ENCODE measurements around the gene SLAMF9. TPM values are rescaled to one million over a fixed set of nuclear protein-coding genes. Genes with fewer than 3 reads are reported as not detected.
A peak's percentile ranks its signal among the peaks of the same experiment; 100 is the strongest.

The SLAMF9 gene
- total RNA-seq, 1 experiment from 2014 or later, result not detected

DNA sequence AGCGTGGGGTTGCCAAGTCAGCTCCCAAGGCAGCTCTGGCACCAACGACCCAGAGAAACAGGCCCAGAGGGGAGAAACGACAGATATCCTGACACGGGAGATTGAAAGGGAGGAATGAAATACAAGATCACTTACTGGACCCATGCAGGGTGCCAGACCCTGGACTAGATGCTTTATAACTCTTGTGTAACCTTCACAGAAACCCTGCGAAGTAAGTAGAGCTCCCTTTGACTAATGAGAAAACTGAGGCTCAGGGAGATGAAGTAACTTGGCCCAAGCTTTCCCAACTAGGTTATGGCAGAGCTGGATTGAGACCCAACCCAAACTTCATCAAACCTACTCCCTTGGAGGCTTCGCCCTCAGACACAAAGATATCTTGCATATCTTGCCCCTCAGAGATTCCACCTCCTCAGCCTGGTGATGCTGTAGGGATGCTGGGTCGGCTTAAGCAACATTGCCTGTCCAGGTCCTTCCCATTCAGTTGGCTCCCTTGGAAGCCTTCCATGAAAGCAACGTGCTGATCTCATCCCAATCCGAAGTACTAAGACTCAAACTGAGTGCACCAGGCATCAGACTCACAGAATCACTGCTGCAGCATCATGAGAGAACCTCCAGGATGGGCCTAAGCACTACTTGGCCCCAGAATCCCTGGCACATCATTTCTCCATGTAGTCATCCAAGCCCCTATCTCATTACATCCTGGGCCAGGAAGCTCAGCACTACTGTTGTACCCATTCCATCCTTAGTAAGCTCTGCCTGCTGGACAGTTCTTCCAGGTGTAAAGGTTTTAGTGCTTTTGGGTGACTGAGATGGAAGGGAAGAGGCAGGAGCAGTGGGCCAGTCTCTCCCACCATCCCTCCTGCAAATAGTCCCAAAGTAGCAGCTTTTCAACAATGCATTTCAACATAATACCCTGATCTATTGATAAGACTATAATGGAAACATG, 7.5 kb downstream of the SLAMF9 start:
- ATAC-seq, result 0 out of 2 replicates have a peak, but pooled peaks have one; percentile 1
- no peak for DNase-seq (ENCODE audit: low read depth, low spot score)
- H3K9ac ChIP-seq (ENCODE audit: low read length), result peak overlapping the region; percentile 60
- H3K4me1 ChIP-seq (ENCODE audit: control insufficient read depth in 1 of 2, insufficient read depth in 2 of 2, low read length in 2 of 2), result peaks cover 14 to 25% of the 10 kb centered on the region in 2 experiments
- intact Hi-C loops (cut with micrococcal nuclease), result no loop called here
- peak overlapping the region; percentile 91 for H3K4me2 ChIP-seq (ENCODE audit: low read length)
- no peak for TF ChIP-seq JUND (IDR thresholded peaks at IDR 0.05)
- TF ChIP-seq EZH2 (IDR thresholded peaks at IDR 0.05), result no peak
- no peak for TF ChIP-seq CEBPB (IDR thresholded peaks at IDR 0.05; ENCODE audit: low read depth)
- TF ChIP-seq ZFX (IDR thresholded peaks at IDR 0.05), result no peak
- TF ChIP-seq SIN3A (IDR thresholded peaks at IDR 0.05; ENCODE audit: low read depth), result no peak
- TF ChIP-seq YY1 (IDR thresholded peaks at IDR 0.05; ENCODE audit: extremely low read depth, insufficient replicate concordance, low read depth, low read length), result no peak
- CTCF ChIA-PET, result interaction anchor here (0.7 to 2.2 kb wide), 8 partner anchors 9 to 815 kb away, joined by 3 to 40 read pairs (median 3); no protein-coding TSS in a partner anchor
- H4K20me1 ChIP-seq (ENCODE audit: insufficient read depth), result no peaks in the 10 kb centered on the region
- no peak overlapping the region for H2AFZ ChIP-seq (ENCODE audit: low read depth, low read length, poor library complexity, severe bottlenecking)
- H3K27ac ChIP-seq (ENCODE audit: low read depth, low read length), result peak overlapping the region; percentile 64
- H3K9me2 ChIP-seq (ENCODE audit: insufficient read depth), result no peaks in the 10 kb centered on the region
- POLR2A ChIA-PET, result no interaction called here
- RAD21 ChIA-PET (ENCODE audit: low non-redundant PET in 1 of 2, low total read pairs in 2 of 2, uncharacterized antibody in 2 of 2, unreplicated experiment in 2 of 2), result interaction anchor here (1.8 to 2.0 kb wide), 2 partner anchors 61 kb away, joined by 5 read pairs; no protein-coding TSS in a partner anchor
- H3K9me3 ChIP-seq (ENCODE audit: control insufficient read depth in 1 of 2, insufficient read depth in 1 of 2, low read depth in 1 of 2, low read length in 2 of 2), result no peaks in the 10 kb centered on the region
- H3K4me3 ChIP-seq (replicated peaks in 1 of 2; ENCODE audit: low read depth in 1 of 2, low read length in 2 of 2), result peak overlapping the region; percentile 54 to 63
- H3K79me2 ChIP-seq (ENCODE audit: insufficient read depth, low read length), result no peaks in the 10 kb centered on the region
- BruUV-seq (replicated peaks), result no TSS peak
- no peaks in the 10 kb centered on the region for H3K36me3 ChIP-seq (ENCODE audit: control insufficient read depth in 1 of 2, insufficient read depth in 2 of 2, low read length in 2 of 2)
- no peaks in the 10 kb centered on the region for H3K27me3 ChIP-seq (ENCODE audit: insufficient read depth, low read length)

DNA sequence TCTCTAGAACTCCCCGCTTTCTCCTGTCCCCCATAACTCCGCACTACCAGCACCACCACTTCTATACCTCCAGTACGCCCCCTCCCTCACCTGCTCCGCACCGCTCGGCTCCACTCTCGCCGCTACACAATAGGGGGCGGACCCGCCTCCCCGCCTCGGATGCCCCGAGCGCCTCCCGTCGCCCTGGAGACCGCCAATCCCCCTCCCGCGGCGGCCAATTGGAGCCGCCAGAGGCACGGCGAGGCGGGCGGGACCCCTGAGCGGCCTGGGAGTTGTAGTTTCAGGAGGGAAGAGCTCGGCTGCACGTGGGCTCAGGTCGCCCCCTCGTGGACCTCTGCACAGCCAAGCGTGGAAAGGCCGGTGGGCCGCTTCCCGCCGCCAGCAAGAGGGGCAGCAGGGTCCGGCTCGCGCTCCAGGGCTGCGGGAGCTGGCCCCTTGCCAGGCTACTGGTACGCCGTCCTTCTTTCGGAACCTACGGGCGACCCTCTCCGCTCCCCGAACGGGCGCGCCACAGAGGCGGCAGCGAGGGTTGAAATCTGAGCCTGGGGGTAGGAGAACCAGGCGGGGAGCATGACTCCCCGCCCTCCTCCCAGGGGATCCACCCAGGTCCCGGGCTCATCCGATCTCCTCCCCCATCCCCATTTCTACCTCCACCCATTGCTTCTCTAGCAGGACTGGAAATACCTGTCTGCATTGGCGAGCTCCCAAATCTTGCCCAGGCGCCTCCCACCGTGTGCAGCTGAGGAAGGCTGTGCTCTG, 8.4 kb downstream of the SLAMF9 start, which contains the start of gene IGSF9:
IGSF9 (minus strand) TSS at position 131 of the 759 bp plus-strand sequence. CDS start 2,159 bp downstream, outside the sequence.
- H2AFZ ChIP-seq (ENCODE audit: low read depth, low read length, poor library complexity, severe bottlenecking), result peak within 1 kb of the TSS; percentile 3
- peak within 1 kb of the TSS; percentile 60 for H3K9ac ChIP-seq (ENCODE audit: low read length)
- H3K4me2 ChIP-seq (ENCODE audit: low read length), result peak within 1 kb of the TSS; percentile 91
- peak within 1 kb of the TSS; percentile 54 to 63 for H3K4me3 ChIP-seq (replicated peaks in 1 of 2; ENCODE audit: low read depth in 1 of 2, low read length in 2 of 2)
- peak within 1 kb of the TSS; percentile 64 for H3K27ac ChIP-seq (ENCODE audit: low read depth, low read length)
- H3K4me1 ChIP-seq (ENCODE audit: control insufficient read depth in 1 of 2, insufficient read depth in 2 of 2, low read length in 2 of 2), result peaks cover 14 to 25% of the 10 kb centered on the region in 2 experiments
- POLR2A ChIA-PET, result no interaction called here
- ATAC-seq, result peak; percentile 94
- H3K9me2 ChIP-seq (ENCODE audit: insufficient read depth), result no peaks in the 10 kb centered on the region
- RAD21 ChIA-PET (ENCODE audit: low non-redundant PET in 1 of 2, low total read pairs in 2 of 2, uncharacterized antibody in 2 of 2, unreplicated experiment in 2 of 2), result interaction anchor here (1.8 to 2.0 kb wide), 2 partner anchors 62 kb away, joined by 5 read pairs; no protein-coding TSS in a partner anchor
- H3K36me3 ChIP-seq (ENCODE audit: control insufficient read depth in 1 of 2, insufficient read depth in 2 of 2, low read length in 2 of 2), result no peaks in the 10 kb centered on the region
- CTCF ChIA-PET, result interaction anchor here (0.7 to 2.2 kb wide), 8 partner anchors 10 to 814 kb away, joined by 3 to 40 read pairs (median 3); no protein-coding TSS in a partner anchor
- intact Hi-C loops (cut with micrococcal nuclease), result no loop called here
- H3K27me3 ChIP-seq (ENCODE audit: insufficient read depth, low read length), result no peaks in the 10 kb centered on the region
- DNase-seq (ENCODE audit: low read depth, low spot score), result peak; percentile 78
- H3K9me3 ChIP-seq (ENCODE audit: control insufficient read depth in 1 of 2, insufficient read depth in 1 of 2, low read depth in 1 of 2, low read length in 2 of 2), result no peaks in the 10 kb centered on the region
- H3K79me2 ChIP-seq (ENCODE audit: insufficient read depth, low read length), result no peaks in the 10 kb centered on the region
- no peaks in the 10 kb centered on the region for H4K20me1 ChIP-seq (ENCODE audit: insufficient read depth)
- BruUV-seq (replicated peaks), result no TSS peak
- TF ChIP-seq, protein P1, sequence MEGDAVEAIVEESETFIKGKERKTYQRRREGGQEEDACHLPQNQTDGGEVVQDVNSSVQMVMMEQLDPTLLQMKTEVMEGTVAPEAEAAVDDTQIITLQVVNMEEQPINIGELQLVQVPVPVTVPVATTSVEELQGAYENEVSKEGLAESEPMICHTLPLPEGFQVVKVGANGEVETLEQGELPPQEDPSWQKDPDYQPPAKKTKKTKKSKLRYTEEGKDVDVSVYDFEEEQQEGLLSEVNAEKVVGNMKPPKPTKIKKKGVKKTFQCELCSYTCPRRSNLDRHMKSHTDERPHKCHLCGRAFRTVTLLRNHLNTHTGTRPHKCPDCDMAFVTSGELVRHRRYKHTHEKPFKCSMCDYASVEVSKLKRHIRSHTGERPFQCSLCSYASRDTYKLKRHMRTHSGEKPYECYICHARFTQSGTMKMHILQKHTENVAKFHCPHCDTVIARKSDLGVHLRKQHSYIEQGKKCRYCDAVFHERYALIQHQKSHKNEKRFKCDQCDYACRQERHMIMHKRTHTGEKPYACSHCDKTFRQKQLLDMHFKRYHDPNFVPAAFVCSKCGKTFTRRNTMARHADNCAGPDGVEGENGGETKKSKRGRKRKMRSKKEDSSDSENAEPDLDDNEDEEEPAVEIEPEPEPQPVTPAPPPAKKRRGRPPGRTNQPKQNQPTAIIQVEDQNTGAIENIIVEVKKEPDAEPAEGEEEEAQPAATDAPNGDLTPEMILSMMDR (IDR thresholded peaks at IDR 0.05 in 2 of 3, conservative IDR thresholded peaks at IDR 0.05 in 1 of 3; ENCODE audit: borderline replicate concordance in 1 of 3, insufficient read depth in 1 of 3, low read depth in 2 of 3, low read length in 2 of 3), result peak; percentile 29 to 52 (median 48); a peak in 4 of 6 replicates
- TF ChIP-seq TCF7L2 (IDR thresholded peaks at IDR 0.05; ENCODE audit: borderline replicate concordance, extremely low read depth, insufficient read depth, insufficient read length), result peak; percentile 17
- TF ChIP-seq, protein P2, sequence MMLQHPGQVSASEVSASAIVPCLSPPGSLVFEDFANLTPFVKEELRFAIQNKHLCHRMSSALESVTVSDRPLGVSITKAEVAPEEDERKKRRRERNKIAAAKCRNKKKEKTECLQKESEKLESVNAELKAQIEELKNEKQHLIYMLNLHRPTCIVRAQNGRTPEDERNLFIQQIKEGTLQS (IDR thresholded peaks at IDR 0.05), result no peak
- TF ChIP-seq SIN3A (IDR thresholded peaks at IDR 0.05; ENCODE audit: low read depth), result peak; percentile 42; the same call in 1 of the 2 replicates
- TF ChIP-seq YY1 (IDR thresholded peaks at IDR 0.05; ENCODE audit: extremely low read depth, insufficient replicate concordance, low read depth, low read length), result peak; percentile 61
- TF ChIP-seq CBX3 (IDR thresholded peaks at IDR 0.05; ENCODE audit: low read depth), result peak; percentile 74
- TF ChIP-seq SRF (IDR thresholded peaks at IDR 0.05; ENCODE audit: low read depth), result no peak
- no peak for TF ChIP-seq EZH2phosphoT487 (IDR thresholded peaks at IDR 0.05; ENCODE audit: borderline replicate concordance)
- TF ChIP-seq EGR1 (IDR thresholded peaks at IDR 0.05; ENCODE audit: low read depth), result peak; percentile 45; the same call in 1 of the 2 replicates
- peak; percentile 41 for TF ChIP-seq POLR2A (IDR thresholded peaks at IDR 0.05; ENCODE audit: borderline replicate concordance, extremely low read depth, insufficient read depth, insufficient read length)
- TF ChIP-seq, protein P3, sequence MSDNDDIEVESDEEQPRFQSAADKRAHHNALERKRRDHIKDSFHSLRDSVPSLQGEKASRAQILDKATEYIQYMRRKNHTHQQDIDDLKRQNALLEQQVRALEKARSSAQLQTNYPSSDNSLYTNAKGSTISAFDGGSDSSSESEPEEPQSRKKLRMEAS (IDR thresholded peaks at IDR 0.05), result peak; percentile 88
